Measurements from ENCODE around the gene EIF3L.

The EIF3L gene

GRCh38 chr22:37854946-37855345 is 5.7 kb downstream of the EIF3L start:
- DNase-seq (ENCODE audit: low read depth in 2 of 2) = no peak

- no peak for DNase-seq (ENCODE audit: low read depth in 2 of 2)
These were observed 6.2 kb downstream of the EIF3L start for GRCh38 chr22:37855462-37855861.

GRCh38 chr22:37860796-37861421 is 11.7 kb downstream of the EIF3L start:
- no peak for DNase-seq (ENCODE audit: low read depth in 2 of 2)

GRCh38 chr22:37862570-37863325 is 13.5 kb downstream of the EIF3L start:
- no peak for DNase-seq (ENCODE audit: low read depth in 2 of 2)

GRCh38 chr22:37865510-37865909 is 16.3 kb downstream of the EIF3L start:
- DNase-seq (ENCODE audit: low read depth in 2 of 2) = no peak

GRCh38 chr22:37870273-37870672 is 21.1 kb downstream of the EIF3L start:
- DNase-seq (ENCODE audit: low read depth in 2 of 2) = no peak

- DNase-seq (ENCODE audit: low read depth in 2 of 2) = no peak
These were observed 31.6 kb downstream of the EIF3L start for GRCh38 chr22:37880668-37881440.

GRCh38 chr22:37884420-37884819 is 35.2 kb downstream of the EIF3L start:
- no peak for DNase-seq (ENCODE audit: low read depth in 2 of 2)

- no peak for DNase-seq (ENCODE audit: low read depth in 2 of 2)
These were observed 38.6 kb downstream of the EIF3L start for GRCh38 chr22:37887584-37888378.

GRCh38 chr22:37891926-37892325 is 42.7 kb downstream of the EIF3L start:
- no peak for DNase-seq (ENCODE audit: low read depth in 2 of 2)

GRCh38 chr22:37892566-37893335 is 43.5 kb downstream of the EIF3L start:
- no peak for DNase-seq (ENCODE audit: low read depth in 2 of 2)

GRCh38 chr22:37893583-37893983 is 44.4 kb downstream of the EIF3L start:
- DNase-seq (ENCODE audit: low read depth in 2 of 2) = no peak

GRCh38 chr22:37894939-37895670 is 45.9 kb downstream of the EIF3L start:
- DNase-seq (ENCODE audit: low read depth in 2 of 2) = no peak

- no peak for DNase-seq (ENCODE audit: low read depth in 2 of 2)
These were observed 47.0 kb downstream of the EIF3L start for GRCh38 chr22:37896181-37896592.

GRCh38 chr22:37896939-37897338 is 47.7 kb downstream of the EIF3L start:
- no peak for DNase-seq (ENCODE audit: low read depth in 2 of 2)

- DNase-seq (ENCODE audit: low read depth in 2 of 2) = no peak
These were observed 48.6 kb downstream of the EIF3L start for GRCh38 chr22:37897807-37898206.

GRCh38 chr22:37898441-37899181 is 49.4 kb downstream of the EIF3L start:
- DNase-seq (ENCODE audit: low read depth in 2 of 2) = no peak

GRCh38 chr22:37904572-37905533 is 55.6 kb downstream of the EIF3L start:
- DNase-seq (ENCODE audit: low read depth in 2 of 2) = no peak

Data from stimulated activated CD4-positive, alpha-beta T cell treated with anti-CD3 and anti-CD28 coated beads, Interleukin-1b, Interleukin-23, amount 100 ng/mL, for 1 hour (primary cell).